Ureter (tissue), 1 donor: Measurements from ENCODE around the gene WSCD2. TPM values are rescaled to one million over a fixed set of nuclear protein-coding genes. Genes with fewer than 3 reads are reported as not detected.

Experiments
- total RNA-seq: library from RNA; stranded (reverse); gene quantifications from one replicate; pipeline ENCODE4 v1.2.4, GENCODE V29; 2023
- donor health status: DM: yes; HTN: yes; CAD: no.

The WSCD2 gene
- total RNA-seq, 1 donor from 2014 or later = 43.7 TPM

Other genes starting within 250 kb of the WSCD2 start
- 5.2 TPM for gene CMKLR1, start 210.0 kb downstream of the WSCD2 start, total RNA-seq